ENCODE data around the gene MPHOSPH6. TPM values are rescaled to one million over a fixed set of nuclear protein-coding genes. Genes with fewer than 3 reads are reported as not detected.

Gene MPHOSPH6
- total RNA-seq, 1 donor from 2014 or later = 23.7 TPM

GRCh38 chr16:82181461-82182185 is 11.6 kb upstream of the MPHOSPH6 start:
- Mint-ChIP-seq H3K9me3 (ENCODE audit: unreplicated experiment) (no peaks in the 10 kb centered on the region), H3K36me3 (ENCODE audit: low read depth, unreplicated experiment) (no peaks in the 10 kb centered on the region), H3K27me3 (ENCODE audit: low read depth, unreplicated experiment) (peaks cover 3% of the 10 kb centered on the region), H3K4me3 (ENCODE audit: unreplicated experiment) (no peak overlapping the region), H3K27ac (ENCODE audit: unreplicated experiment) (no peak overlapping the region), H3K4me1 (ENCODE audit: low read depth, unreplicated experiment) (no peaks in the 10 kb centered on the region)
- FAIRE-seq = no peak
- Histone ChIP-seq H4K20me1 (ENCODE audit: insufficient read depth, low read length) (no peaks in the 10 kb centered on the region), H3K4me3 (ENCODE audit: insufficient read depth, low read depth, low read length) (no peak overlapping the region), H3K9ac (ENCODE audit: low read length) (no peak overlapping the region), H3K79me2 (ENCODE audit: insufficient read depth, low read length) (no peaks in the 10 kb centered on the region), H3K4me1 (ENCODE audit: insufficient read depth, low read length) (no peaks in the 10 kb centered on the region), H2AFZ (ENCODE audit: low read depth, low read length) (no peak overlapping the region), H3K4me2 (ENCODE audit: low read length) (no peak overlapping the region), H3K9me3 (ENCODE audit: insufficient read depth, low read depth, low read length) (no peaks in the 10 kb centered on the region), H3K27ac (ENCODE audit: low read depth, low read length) (no peak overlapping the region), H3K27me3 (ENCODE audit: insufficient read depth, low read length) (peaks cover 16% of the 10 kb centered on the region), H3K36me3 (ENCODE audit: insufficient read depth, low read length) (no peaks in the 10 kb centered on the region)
- DNase-seq (ENCODE audit: low read depth) = no peak
- TF ChIP-seq EZH2 (IDR thresholded peaks at IDR 0.05; ENCODE audit: insufficient read depth, low read length) (no peak), CTCF (IDR thresholded peaks at IDR 0.05; ENCODE audit: insufficient read depth, low read depth, low read length) (no peak)

GRCh38 chr16:82178352-82178751 is 8.3 kb upstream of the MPHOSPH6 start:
- Histone ChIP-seq H3K9me3 (ENCODE audit: insufficient read depth, low read depth, low read length) (no peaks in the 10 kb centered on the region), H3K36me3 (ENCODE audit: insufficient read depth, low read length) (no peaks in the 10 kb centered on the region), H3K27me3 (ENCODE audit: insufficient read depth, low read length) (peaks cover 32% of the 10 kb centered on the region), H3K4me1 (ENCODE audit: insufficient read depth, low read length) (no peaks in the 10 kb centered on the region), H3K4me3 (ENCODE audit: insufficient read depth, low read depth, low read length) (no peak overlapping the region), H3K4me2 (ENCODE audit: low read length) (no peak overlapping the region), H3K9ac (ENCODE audit: low read length) (no peak overlapping the region), H4K20me1 (ENCODE audit: insufficient read depth, low read length) (no peaks in the 10 kb centered on the region), H3K79me2 (ENCODE audit: insufficient read depth, low read length) (no peaks in the 10 kb centered on the region), H3K27ac (ENCODE audit: low read depth, low read length) (no peak overlapping the region), H2AFZ (ENCODE audit: low read depth, low read length) (no peak overlapping the region)
- Mint-ChIP-seq H3K4me1 (ENCODE audit: low read depth, unreplicated experiment) (no peaks in the 10 kb centered on the region), H3K27me3 (ENCODE audit: low read depth, unreplicated experiment) (peaks cover 7% of the 10 kb centered on the region), H3K27ac (ENCODE audit: unreplicated experiment) (no peak overlapping the region), H3K9me3 (ENCODE audit: unreplicated experiment) (no peaks in the 10 kb centered on the region), H3K4me3 (ENCODE audit: unreplicated experiment) (no peak overlapping the region), H3K36me3 (ENCODE audit: low read depth, unreplicated experiment) (no peaks in the 10 kb centered on the region)
- TF ChIP-seq EZH2 (IDR thresholded peaks at IDR 0.05; ENCODE audit: insufficient read depth, low read length) (no peak), CTCF (IDR thresholded peaks at IDR 0.05; ENCODE audit: insufficient read depth, low read depth, low read length) (no peak)
- no peak for DNase-seq (ENCODE audit: low read depth)
- FAIRE-seq = no peak

GRCh38 chr16:82177555-82177954 is 7.5 kb upstream of the MPHOSPH6 start:
- no peak overlapping the region for H3K9ac ChIP-seq (ENCODE audit: low read length)
- no peak overlapping the region for H3K4me2 ChIP-seq (ENCODE audit: low read length)
- no peak overlapping the region for H2AFZ ChIP-seq (ENCODE audit: low read depth, low read length)
- H3K36me3 ChIP-seq (ENCODE audit: insufficient read depth, low read length) = no peaks in the 10 kb centered on the region
- peaks cover 34% of the 10 kb centered on the region for H3K27me3 ChIP-seq (ENCODE audit: insufficient read depth, low read length)
- H4K20me1 ChIP-seq (ENCODE audit: insufficient read depth, low read length) = no peaks in the 10 kb centered on the region
- Mint-ChIP-seq H3K9me3 (ENCODE audit: unreplicated experiment) (no peaks in the 10 kb centered on the region), H3K4me1 (ENCODE audit: low read depth, unreplicated experiment) (no peaks in the 10 kb centered on the region), H3K27me3 (ENCODE audit: low read depth, unreplicated experiment) (peaks cover 11% of the 10 kb centered on the region), H3K27ac (ENCODE audit: unreplicated experiment) (no peak overlapping the region), H3K36me3 (ENCODE audit: low read depth, unreplicated experiment) (no peaks in the 10 kb centered on the region), H3K4me3 (ENCODE audit: unreplicated experiment) (no peak overlapping the region)
- no peaks in the 10 kb centered on the region for H3K9me3 ChIP-seq (ENCODE audit: insufficient read depth, low read depth, low read length)
- no peak for DNase-seq (ENCODE audit: low read depth)
- H3K4me3 ChIP-seq (ENCODE audit: insufficient read depth, low read depth, low read length) = no peak overlapping the region
- H3K79me2 ChIP-seq (ENCODE audit: insufficient read depth, low read length) = no peaks in the 10 kb centered on the region
- no peaks in the 10 kb centered on the region for H3K4me1 ChIP-seq (ENCODE audit: insufficient read depth, low read length)
- FAIRE-seq = no peak
- TF ChIP-seq CTCF (IDR thresholded peaks at IDR 0.05; ENCODE audit: insufficient read depth, low read depth, low read length) (no peak), EZH2 (IDR thresholded peaks at IDR 0.05; ENCODE audit: insufficient read depth, low read length) (no peak)
- no peak overlapping the region for H3K27ac ChIP-seq (ENCODE audit: low read depth, low read length)

Measured in astrocyte (in vitro differentiated cells and primary cell).